Inferior parietal cortex (tissue), 1 donor: ENCODE measurements around the gene OR5W2.
A peak's percentile ranks its signal among the peaks of the same experiment; 100 is the strongest.
"Not testable (repeated sequence)": the region's sequence is repeated elsewhere in the genome, so short reads cannot be mapped to it uniquely, and the experiment has no call there.

Experiments
- DNase-seq: peaks from one replicate; pipeline ENCODE4 v3.0.0-alpha.2; 2016; ENCODE audit errors: extremely low spot score

The OR5W2 gene

GRCh38 chr11:55914482-55914881, at the start of gene OR5W2:
Gene OR5W2 (minus strand): TSS chr11:55914582. CDS start chr11:55914582, 0 bp downstream.
- no peak for DNase-seq

- no peak for DNase-seq
Measured at GRCh38 chr11:55956521-55956920, 42.1 kb upstream of the OR5W2 start.

GRCh38 chr11:55949330-55949729, 34.9 kb upstream of the OR5W2 start:
- no peak for DNase-seq

GRCh38 chr11:55942785-55943392, 28.5 kb upstream of the OR5W2 start:
- DNase-seq: peak; percentile 76

DNA sequence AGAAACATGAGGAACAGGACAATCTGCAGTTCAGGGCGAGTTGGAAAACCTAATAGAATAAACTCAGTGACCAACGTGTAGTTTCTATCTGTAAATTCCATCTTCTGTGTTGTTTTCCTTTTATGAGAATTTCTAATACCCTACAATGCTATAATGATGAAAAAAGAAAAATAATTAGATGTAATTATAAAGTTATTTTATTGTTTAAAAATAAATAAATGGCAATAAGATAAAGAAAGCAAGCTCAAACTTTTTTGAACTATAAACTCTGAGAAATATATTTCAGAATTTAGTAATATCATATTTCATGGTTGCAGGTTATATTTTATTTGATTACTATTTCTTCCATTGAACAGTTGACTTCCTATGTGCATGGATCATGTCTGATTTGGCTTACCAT, 21.9 kb upstream of the OR5W2 start, which contains the start of gene OR5I1:
OR5I1 (minus strand) TSS at position 101 of the 400 bp plus-strand sequence; CDS start at position 101, 0 bp downstream.
- no peak for DNase-seq

GRCh38 chr11:55920537-55920936, 6.2 kb upstream of the OR5W2 start:
- no peak for DNase-seq

DNA sequence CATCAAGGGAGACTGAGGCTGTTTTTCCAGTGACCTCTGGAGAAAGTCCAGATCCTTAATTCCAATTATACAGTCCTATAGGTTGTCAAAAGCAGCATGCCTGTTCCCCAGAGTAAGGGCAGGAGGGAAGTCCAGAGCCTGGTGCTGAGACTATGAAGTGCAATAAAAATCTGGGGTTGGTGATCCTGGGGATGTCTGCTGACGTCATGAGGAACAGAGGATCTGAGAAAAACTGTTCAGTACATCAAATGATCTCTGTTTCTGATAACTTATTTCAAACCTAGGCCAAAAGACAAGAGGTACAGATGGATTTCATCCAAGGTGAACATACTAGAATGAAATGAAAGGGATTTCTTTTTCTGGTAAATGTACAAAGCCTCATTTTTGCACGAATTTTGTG, 12.1 kb downstream of the OR5W2 start:
- no peak for DNase-seq

- no peak for DNase-seq
Measured at GRCh38 chr11:55895216-55895615, 19.2 kb downstream of the OR5W2 start.

- DNase-seq: not testable (repeated sequence)
Measured at GRCh38 chr11:55885481-55885880, 28.9 kb downstream of the OR5W2 start.

GRCh38 chr11:55884995-55885394, 29.4 kb downstream of the OR5W2 start:
- not testable (repeated sequence) for DNase-seq

- not testable (repeated sequence) for DNase-seq
Measured at GRCh38 chr11:55882997-55883396, 31.4 kb downstream of the OR5W2 start, which contains the start of gene TRIM51. Gene TRIM51 (plus strand): TSS chr11:55883297. CDS start chr11:55885429, 2,132 bp downstream.

DNA sequence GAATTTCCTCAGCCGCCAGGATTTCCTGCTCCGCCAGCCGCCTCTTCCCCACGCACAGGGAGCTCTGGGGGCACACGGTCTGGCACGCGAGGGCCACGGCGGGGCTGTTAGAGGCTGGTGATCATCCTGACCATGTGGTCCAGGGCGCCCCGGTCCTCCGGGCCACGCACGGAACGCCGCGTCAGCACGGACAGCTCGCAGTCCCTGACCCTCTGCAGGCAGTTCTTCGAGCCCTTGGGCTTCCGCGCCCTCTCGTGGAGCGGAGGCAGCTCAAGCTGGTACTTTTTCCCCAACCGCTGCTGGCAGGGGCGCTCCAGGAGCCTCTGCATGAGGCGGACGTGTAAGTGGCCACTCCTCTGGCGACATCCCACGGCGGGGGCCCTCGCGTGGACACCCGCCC, 41.2 kb downstream of the OR5W2 start:
- not testable (repeated sequence) for DNase-seq

- DNase-seq: not testable (repeated sequence)
Measured at GRCh38 chr11:55872731-55873130, 41.7 kb downstream of the OR5W2 start.

DNA sequence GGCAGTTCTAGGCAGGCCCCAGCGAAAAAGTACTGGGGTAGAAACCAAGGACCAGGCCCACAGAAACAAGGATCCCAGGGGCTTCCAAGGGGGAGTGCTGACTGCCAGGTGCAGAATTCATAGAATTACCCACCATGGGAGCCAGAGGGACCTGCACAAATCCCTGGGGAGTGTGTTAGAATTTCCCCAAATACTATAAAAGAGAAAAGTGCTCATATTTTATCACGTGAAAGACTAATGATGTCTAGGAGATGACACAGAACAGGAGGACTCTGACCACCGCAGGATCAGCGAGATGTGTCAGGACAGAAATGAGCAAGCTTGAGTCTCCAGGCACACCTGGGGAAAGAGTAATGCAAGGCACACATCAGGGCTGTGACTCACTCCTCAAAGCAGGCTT, 47.0 kb downstream of the OR5W2 start:
- DNase-seq: not testable (repeated sequence)
